ENCODE data around the gene PNCK.

The PNCK gene

DNA sequence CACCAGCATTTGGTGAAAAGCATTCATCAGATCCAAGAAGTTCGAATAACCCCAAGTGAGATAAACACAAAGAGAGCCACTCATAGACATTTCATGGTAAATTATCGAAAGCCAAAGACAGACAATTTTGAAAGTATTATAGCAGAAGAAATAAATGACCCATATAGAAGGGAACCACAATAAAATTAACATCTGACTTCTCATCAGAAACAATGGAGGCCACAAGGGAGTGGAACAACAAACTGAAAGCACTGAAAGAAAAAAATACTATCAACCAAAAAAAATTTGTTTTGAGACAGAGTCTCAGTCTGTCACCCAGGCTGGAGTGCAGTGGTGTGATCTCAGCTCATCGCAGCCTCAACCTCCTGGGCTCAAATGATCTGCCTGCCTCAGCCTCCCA lies 14.3 kb downstream of the PNCK start:
- DNase-seq (ENCODE audit: low read depth) = no peak

DNA sequence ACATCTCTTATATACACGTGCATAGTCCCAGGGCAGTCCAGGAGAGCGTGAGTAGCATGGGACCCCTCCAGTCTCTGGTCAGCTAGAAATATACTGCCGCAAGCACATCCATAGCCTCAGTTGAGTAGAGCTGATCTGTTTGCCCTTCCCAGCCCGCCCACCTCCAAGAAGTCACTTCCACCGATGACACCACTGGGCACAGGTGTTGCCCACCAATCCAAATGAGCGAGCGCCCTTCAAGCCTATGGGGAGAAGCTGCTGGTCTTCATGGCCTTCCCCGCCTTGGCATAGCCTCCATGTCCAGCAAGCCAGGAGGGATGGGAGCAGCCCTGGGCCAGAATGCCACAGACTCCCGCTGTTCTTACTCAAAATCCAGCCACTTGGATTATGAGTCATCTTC lies 16.5 kb downstream of the PNCK start:
- DNase-seq (ENCODE audit: low read depth) = no peak

DNA sequence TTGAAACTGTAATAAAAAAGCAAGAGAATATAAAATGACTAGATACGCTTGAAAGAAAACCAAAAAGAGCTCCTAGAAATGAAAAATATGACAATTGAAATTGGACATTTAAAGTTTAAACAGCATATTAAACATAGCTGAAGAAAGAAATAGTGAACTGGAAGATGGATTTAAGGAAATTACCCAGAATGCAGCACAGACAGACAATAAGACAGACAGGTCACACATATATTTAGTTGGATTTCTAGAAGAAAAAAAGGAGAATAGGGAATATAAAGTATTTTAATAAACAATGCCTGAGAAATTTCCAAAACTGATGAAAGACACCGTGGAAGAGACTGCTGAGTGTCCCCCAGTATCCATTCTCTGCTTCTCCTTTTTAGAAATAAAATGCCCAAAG lies 20.1 kb downstream of the PNCK start:
- no peak for DNase-seq (ENCODE audit: low read depth)

DNA sequence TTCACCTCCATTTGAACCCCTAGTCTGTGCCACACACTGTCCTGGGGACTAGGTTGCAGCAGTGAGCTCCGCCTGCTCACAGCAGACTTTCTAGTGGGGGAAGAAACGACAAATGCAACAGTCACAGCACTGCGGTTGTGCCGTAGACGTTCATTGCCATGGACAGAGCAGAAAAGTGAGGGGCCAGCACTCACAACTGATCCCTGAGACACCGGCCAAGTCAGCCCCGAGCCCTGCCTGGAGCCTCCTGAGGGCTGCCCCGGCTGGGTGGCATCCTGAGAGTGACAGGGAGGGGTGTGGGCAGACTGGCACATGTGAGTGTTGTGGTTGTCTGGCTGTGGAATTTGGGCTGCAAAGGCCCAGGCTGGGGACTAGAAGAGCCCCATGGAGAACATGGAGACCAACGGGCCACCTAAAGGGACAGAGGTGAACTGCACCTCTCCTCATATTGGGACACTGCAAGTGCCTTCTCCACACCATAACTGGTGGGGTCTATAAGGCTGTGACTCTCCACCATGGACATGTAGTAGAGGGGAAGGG lies 22.0 kb downstream of the PNCK start:
- no peak for DNase-seq (ENCODE audit: low read depth)

DNA sequence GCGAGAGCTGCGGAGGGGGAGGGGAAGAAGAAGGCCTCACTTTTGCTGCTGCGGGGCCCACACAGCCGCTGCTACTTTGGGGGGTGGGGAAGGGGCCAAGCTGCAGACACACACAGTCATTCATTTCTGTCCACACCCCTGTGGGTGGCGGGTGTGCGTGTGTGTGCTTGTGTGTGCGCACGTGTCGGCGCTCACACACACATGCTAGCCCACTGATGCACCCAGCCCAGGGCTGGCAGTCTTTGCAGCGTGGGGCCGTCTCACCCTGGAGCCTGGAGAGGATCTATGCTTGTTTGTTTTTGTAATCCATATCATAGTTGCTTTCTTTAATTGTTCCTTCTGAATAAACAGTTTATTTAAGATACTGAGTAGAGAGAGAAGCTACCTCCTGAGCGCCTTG lies 22.7 kb downstream of the PNCK start:
- DNase-seq (ENCODE audit: low read depth) = no peak

DNA sequence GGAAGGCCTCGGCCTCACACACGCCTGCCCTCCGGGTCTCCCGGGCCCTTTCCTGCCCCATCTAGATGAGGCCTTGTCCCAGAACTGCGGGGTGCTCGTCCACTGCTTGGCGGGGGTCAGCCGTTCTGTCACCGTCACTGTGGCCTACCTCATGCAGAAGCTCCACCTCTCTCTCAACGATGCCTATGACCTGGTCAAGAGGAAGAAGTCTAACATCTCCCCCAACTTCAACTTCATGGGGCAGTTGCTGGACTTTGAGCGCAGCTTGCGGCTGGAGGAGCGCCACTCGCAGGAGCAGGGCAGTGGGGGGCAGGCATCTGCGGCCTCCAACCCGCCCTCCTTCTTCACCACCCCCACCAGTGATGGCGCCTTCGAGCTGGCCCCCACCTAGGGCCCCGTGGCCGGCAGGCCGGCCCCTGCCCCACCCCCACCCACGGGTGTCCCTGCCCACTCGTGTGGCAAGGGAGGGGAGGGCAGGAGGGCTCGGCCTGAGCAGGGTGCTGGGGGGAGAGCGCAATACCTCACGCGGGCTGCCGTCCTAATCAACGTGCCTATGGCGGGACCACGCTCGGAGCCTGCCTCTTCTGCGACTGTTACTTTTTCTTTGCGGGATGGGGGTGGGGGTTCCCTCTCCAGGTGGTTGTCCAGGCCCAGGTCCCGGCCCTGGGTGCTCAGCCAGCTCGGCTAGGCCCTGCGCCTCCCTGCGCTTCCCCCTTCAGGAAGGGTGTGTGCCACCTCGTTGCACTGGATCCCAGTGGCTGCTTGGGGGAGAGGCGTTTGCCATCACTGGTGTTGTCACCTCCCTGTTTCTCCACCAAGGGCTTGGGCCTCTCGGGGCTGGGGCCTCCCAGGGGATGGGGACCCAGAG lies 23.5 kb downstream of the PNCK start:
- DNase-seq (ENCODE audit: low read depth) = no peak

DNA sequence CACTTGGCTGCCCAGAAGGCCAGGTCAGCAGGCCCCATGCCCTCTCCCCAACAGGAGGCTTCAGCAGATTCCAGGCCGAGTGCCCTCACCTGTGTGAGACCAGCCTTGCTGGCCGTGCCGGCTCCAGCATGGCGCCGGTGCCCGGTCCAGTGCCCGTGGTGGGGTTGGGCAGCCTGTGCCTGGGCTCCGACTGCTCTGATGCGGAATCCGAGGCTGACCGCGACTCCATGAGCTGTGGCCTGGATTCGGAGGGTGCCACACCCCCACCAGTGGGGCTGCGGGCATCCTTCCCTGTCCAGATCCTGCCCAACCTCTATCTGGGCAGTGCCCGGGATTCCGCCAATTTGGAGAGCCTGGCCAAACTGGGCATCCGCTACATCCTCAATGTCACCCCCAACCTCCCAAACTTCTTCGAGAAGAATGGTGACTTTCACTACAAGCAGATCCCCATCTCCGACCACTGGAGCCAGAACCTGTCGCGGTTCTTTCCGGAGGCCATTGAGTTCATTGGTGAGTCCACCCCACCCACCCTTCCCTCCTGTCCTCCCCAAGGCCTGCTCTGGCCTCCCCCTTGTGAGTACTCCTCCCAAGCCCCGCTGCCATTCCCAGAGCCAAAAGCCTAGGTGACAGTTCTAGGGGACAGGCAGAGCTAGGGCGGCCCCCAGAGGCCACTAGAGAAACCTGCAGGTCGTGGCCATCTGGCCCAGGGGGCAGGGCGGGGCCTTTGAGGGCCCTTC lies 24.3 kb downstream of the PNCK start:
- no peak for DNase-seq (ENCODE audit: low read depth)

DNA sequence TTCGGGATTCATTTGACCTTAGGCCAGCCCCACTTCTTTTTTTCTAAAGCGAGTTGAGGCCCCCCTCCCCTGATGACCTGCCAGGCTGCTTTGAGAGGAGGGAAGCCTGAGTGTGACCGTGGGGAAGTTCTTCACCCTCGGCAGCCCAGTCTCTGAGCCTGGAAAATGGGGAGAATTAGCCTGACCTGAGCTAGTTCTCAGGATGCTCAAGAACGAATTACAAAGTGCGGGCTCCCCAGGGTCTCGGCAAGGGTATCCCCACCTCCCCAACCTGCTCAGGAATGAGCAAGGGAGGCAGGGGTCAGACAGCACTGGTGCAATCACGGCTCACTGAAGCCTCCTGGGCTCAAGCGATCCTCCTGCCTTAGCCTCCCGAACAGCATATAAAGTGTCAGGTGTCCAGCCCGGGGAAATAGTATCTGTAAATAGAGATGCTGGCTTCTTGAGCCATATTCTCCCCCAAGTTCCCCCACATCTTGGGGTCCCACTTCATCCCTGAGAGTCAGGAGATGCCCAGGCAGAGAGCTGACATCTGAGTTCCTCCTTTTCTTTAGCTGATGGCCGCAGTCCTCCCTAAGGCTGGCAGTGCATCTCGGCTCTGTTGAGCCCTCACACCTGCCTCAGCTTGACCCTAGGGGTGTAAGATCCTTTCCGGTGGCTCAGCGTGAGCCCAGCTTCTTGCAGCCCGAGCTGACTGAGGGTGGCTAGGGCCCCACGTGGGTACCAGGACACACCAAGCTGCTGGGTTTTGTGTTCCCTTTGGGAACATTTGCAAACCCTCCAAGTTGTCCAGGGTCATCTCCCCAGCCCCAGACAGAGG lies 25.0 kb downstream of the PNCK start:
- DNase-seq (ENCODE audit: low read depth) = no peak

DNA sequence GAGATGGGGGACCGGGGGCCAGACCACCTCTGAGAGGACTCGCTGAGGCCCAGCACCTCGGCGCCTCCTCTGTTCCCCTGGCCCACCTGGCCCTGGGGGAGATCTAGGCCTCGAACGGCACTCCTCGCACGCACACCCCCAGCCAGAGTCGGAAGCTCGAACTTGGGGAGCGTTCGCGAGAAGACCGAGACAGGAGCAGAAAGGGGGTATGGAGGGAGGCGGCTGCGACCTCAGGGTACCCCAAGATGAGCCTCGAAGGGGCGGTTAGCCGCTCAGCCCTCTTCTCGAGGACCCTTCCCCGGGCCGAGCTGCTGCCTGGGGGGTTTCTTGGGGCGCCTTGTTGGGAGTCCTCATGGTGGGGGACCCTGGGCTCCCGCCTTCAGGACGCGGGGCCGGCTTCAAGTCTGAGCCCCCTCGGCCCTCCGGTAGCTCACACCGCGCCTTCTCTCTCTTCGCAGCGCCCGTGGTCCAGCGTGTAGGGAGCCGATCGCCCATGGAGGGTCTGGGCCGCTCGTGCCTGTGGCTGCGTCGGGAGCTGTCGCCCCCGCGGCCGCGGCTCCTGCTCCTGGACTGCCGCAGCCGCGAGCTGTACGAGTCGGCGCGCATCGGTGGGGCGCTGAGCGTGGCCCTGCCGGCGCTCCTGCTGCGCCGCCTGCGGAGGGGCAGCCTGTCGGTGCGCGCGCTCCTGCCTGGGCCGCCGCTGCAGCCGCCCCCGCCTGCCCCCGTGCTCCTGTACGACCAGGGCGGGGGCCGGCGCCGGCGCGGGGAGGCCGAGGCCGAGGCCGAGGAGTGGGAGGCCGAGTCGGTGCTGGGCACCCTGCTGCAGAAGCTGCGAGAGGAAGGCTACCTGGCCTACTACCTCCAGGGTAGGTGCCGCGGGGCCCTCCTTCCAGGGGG lies 25.9 kb downstream of the PNCK start:
- no peak for DNase-seq (ENCODE audit: low read depth)

DNA sequence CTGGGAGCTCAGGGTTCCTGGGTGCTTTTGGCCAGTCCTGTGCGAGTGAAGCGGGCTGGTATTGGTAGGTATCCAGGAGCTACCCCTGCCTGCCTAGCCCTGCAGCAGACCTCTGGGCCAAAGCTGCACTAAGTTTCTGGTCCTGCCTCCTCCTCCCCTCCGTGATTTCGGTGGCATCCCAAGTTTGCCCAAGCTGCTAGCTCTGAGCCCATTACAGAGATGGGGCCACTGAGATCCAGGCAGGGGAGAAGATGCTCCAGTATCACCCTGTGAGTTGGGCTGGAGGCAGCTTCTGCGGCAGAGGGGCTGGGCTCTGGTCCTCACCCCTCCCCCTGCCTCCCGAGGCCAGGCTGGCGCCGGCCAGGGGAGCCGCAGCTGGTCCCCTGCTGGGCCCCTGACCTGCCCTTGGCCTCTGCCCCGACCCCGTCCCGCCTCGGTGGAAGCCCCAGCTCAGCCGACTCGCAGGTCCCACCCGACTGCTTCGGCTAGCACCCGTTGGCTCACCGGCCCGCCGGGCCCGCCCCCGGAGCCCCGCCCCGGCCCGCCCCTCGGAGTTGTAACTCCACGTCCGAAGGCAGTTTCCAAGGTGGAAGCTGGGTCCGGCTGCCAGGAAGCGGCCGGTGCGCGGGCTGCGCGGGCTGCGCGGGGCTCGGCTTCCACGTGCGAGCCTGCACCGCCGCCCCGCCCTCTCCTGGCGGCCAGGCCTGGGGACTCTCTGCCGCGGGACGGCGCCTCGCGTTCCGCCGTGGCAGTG lies 26.8 kb downstream of the PNCK start, which contains the start of gene DUSP9:
Gene DUSP9 (plus strand): TSS at position 584 of the 754 bp plus-strand sequence. CDS start 751 bp downstream, outside the sequence.
- no peak for DNase-seq (ENCODE audit: low read depth)

DNA sequence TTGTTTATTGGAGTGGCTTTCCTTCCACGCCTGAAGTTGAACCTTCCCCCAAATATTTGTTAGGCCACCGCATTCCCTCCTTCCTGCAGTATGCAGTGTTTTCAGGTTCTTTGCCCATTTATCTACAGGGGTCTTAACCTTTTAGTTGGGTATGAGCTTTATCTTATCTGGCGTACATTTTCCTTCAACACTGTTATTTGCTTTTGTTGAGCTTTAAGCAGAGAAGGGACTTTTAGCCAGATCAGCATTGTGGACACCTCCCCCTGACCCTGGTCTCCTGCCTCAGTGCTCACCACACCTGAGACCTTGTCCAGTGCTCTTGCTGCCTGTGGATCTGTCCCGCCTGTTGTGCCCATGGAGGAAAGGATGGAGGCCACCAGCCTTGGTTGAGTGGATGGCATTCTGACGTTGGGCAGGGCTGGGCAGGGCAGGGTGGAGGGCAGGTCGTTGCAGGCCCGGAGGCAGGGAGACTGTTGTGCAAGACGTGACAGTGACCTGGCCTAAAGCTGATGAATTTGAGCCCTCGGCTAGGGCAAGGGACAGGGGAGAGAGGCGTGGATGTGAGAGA lies 27.6 kb downstream of the PNCK start:
- no peak for DNase-seq (ENCODE audit: low read depth)

DNA sequence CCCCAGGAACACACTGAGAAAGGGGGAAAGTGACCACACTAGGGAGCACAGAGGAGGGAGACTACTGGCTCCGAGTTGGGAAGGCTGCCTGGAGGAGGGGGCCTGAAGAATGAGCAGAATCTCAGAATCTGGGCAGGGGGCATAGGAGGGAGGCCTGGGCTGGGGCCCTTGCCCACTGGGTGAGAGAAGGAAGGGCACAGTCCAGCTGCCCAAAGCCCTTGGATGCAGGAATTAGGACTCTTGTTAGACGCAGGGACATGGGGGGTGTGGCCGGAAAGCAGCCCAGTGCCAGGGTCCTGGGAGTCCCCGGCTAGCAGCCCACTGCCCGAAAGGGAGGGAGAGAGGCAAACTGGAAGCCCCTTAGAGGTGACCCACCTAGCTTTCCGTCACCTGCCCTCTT lies 28.5 kb downstream of the PNCK start:
- no peak for DNase-seq (ENCODE audit: low read depth)

DNA sequence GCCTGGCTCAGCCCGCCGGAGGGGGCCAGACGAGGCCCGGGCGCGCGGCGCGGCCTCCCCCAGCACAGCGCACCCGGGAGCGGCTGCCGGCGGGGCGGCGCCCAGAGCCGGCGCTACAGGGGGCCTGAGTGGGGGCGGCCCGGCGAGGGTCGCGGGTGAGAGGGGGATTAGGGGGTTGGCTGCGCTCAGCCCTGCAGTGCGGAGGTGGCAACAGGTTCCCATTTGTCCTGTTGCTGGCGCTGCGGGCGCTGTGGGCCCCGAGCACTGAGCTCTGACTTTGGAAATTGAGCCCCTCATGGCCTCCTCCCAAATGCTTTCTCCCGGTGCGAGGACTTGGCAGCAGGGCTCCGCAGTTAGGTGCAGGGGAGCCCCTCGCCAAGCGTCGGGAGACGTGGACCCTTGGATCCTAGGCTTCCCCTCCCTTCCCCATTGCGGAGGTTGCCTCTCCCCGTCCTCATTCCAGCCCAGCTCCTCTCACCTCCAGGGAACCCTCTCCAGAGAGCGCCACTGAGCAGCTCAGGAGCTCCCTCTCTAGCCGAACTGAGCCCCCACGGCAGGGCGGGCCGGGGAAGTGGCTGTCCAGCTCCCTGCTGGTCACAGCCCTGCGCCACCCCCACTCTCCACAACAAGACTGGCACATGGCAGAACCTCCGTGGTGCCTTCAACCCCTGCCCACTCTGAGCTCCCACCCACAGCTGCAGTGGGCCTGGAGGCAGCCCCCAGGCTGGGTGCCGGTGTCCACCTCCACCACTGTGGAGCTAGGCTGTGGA lies 29.1 kb downstream of the PNCK start:
- DNase-seq (ENCODE audit: low read depth) = no peak

DNA sequence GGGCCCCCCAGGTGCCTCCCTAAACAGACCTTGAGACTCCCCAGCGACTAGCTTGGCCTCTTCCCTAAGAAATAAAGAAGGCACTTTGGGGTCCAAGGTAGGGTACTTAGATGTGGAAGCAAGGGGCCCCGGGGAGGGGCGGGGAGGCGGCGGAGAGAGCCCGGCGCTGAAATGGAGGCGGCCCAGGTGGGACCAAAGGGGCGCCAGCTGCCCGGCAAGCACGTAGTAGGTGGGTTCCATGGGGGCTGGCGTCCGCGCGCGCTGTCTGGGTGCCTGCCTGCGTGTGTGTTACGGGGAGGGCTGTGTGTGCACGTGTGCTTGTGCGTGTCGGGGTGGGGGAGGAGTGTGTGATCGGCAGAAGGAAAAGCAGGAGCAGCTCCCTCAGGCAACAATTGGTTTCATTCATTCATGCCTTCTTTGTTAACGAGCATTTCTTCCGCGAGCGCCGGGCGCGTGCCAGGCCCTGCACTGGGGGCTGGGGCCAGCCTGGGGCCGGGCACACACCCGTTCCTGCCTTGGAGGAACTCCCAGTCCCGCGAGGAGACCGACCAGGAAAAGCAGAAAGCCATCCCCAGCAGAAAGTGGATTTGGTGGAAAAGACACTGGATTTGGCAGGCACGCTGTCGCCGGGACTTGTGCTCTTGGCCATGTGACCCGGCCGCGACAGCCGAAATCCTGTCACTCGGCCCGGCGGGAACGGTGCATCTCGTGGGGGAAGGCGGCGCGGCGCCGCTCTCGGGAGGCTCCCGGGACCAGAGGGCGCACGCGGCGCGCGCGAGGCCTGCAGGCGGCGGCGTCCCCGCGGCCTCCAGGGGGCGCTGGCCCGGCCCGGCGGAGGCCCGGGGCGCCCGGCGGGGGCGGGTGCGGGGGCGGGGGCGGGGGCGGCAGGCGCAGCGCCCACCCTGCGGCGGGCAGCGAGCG lies 29.9 kb downstream of the PNCK start:
- no peak for DNase-seq (ENCODE audit: low read depth)

DNA sequence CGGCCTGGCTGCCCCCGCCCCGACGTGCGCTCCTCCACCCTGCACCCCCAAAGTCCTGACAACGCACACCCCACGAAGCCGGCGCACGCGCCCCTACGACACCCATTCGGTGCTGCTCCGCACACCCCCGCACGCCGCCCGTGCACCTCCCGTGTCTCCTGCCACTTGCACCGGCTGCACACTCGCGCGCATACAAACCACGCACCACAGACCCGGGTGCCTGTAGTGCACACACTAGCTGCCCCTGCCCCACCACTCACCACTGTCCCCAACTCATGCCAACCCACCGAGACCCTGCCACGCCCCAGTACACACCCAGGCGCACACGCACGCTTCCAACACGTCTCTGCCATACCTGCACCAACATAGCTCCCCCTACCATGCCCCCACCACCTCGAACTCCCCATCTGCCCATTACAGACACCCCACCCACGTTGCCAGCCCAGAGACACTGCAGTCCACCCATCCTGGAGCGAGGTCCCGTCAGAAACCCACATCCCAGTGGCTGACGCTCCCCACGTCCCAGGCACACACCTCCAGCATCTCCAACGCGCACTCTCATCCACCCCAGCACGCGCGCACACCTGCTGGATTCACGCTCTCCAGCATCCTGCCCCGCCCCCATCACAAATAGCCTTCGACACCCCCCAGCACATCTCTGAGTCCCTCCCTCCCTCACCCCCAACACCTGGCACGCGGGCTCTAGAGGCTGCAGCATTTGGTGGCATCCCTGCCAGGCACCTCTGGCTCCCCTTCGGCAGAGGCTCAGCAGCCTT lies 30.8 kb downstream of the PNCK start:
- DNase-seq (ENCODE audit: low read depth) = no peak

DNA sequence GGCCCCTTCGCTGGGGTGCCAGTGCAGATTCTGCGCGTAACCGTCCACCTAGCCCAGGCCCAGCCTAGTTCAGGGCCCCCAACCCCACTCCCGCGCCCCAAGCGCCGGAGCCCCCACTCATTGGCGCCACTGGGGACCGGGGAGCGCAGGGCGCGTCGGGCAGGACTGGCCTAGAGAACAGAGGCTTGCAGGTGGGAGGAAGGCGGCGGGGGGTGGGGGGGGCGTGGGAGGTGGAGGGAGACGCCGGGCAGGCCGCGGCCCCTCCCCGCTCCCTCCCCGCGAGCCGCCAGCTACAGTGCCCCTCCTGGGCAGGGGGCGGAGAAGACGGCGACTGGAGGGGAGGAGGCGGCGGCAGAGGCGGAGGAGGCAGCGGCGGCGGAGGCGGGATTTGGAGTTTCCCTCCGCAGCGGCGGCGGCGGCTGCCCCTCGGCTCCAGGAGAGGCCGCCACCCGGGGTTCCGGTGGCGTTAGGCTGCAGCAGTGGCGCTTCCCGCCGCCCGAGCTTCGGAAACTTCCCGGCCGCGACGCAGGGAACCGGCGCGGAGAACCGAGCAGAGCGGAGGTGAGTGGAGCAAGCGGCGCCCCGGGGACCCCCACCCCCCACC lies 31.5 kb downstream of the PNCK start:
- no peak for DNase-seq (ENCODE audit: low read depth)

DNA sequence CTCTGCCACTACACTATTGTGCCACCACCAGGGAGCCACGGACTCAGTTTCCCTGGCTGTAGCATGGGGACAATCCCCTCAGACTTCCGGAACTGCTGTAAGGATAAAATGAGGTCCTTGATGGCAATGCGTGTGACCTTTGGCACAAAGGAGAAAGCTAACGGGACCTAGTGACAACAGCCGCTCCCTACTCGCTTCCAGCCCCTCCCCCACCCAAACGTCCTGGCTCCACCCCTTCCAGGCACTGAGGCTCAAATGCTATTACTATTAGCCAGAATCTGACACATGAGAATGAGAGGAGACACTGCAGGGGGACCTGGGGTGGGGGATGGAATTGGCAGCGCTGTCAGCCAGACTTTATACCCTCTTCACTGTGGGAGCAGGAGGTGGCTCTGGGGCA lies 32.0 kb downstream of the PNCK start:
- no peak for DNase-seq (ENCODE audit: low read depth)
